PFSK-1 (cell line): ENCODE results near the gene NSG2.

Experiments used
- FOXP2 ChIP-seq: optimal IDR thresholded peaks from 2 replicates; pipeline ENCODE3; 2011; ENCODE audit warnings: borderline replicate concordance, control low read depth, inconsistent platforms; ENCODE audit not compliant: insufficient read depth; ENCODE audit errors: extremely low read length, extremely low read depth
- POLR2AphosphoS5 ChIP-seq: IDR thresholded peaks from 2 replicates; pipeline ENCODE4 v1.6.1; 2012; ENCODE audit warnings: low read depth, mild to moderate bottlenecking, control low read depth, low read length, moderate library complexity
- REST ChIP-seq, 2 experiments: IDR thresholded peaks; 2 replicates each; pipeline versions ENCODE4 v1.6.1 to v1.8.0; 2011 to 2012; ENCODE audit warnings: low read depth in 2 of 2, low read length in 2 of 2, control low read depth in 1 of 2, inconsistent platforms in 1 of 2, mild to moderate bottlenecking in 1 of 2, moderate library complexity in 1 of 2; ENCODE audit not compliant: insufficient read depth in 1 of 2
- SIN3A ChIP-seq: IDR thresholded peaks from 2 replicates; pipeline ENCODE4 v1.6.1; 2012; ENCODE audit warnings: mild to moderate bottlenecking, low read length, moderate library complexity, borderline replicate concordance; ENCODE audit not compliant: insufficient read depth
- TAF1 ChIP-seq: IDR thresholded peaks from 2 replicates; pipeline ENCODE4 v1.6.1; 2012; ENCODE audit warnings: low read length, control low read depth, borderline replicate concordance; ENCODE audit not compliant: insufficient read depth

NSG2 gene

GRCh38 chr5:174140452-174141020 is 95.0 kb downstream of the NSG2 start:
- no peak for TF ChIP-seq FOXP2
- TF ChIP-seq SIN3A: no peak
- no peak for TF ChIP-seq TAF1

- TF ChIP-seq REST (IDR thresholded peaks at IDR 0.05; ENCODE audit: insufficient read depth in 1 of 2, low read depth in 2 of 2, low read length in 2 of 2): no peak
- TF ChIP-seq FOXP2: no peak
- TF ChIP-seq SIN3A: no peak
- TF ChIP-seq TAF1: no peak
- no peak for TF ChIP-seq POLR2AphosphoS5
These were observed 95.9 kb downstream of the NSG2 start for GRCh38 chr5:174141398-174141797.

GRCh38 chr5:174145091-174145490 is 99.6 kb downstream of the NSG2 start:
- TF ChIP-seq FOXP2 (no peak), POLR2AphosphoS5 (no peak), SIN3A (no peak)

GRCh38 chr5:174145821-174146220 is 100.3 kb downstream of the NSG2 start:
- no peak for TF ChIP-seq POLR2AphosphoS5
- TF ChIP-seq REST (IDR thresholded peaks at IDR 0.05; ENCODE audit: insufficient read depth in 1 of 2, low read depth in 2 of 2, low read length in 2 of 2): no peak
- no peak for TF ChIP-seq FOXP2
- no peak for TF ChIP-seq SIN3A
- TF ChIP-seq TAF1: no peak

- TF ChIP-seq POLR2AphosphoS5 (no peak), REST (IDR thresholded peaks at IDR 0.05; ENCODE audit: insufficient read depth in 1 of 2, low read depth in 2 of 2, low read length in 2 of 2) (no peak), TAF1 (no peak), FOXP2 (no peak), SIN3A (no peak)
These were observed 101.0 kb downstream of the NSG2 start for GRCh38 chr5:174146556-174146955.

- TF ChIP-seq SIN3A: no peak
- TF ChIP-seq REST (IDR thresholded peaks at IDR 0.05; ENCODE audit: insufficient read depth in 1 of 2, low read depth in 2 of 2, low read length in 2 of 2): no peak
- TF ChIP-seq FOXP2: no peak
- TF ChIP-seq TAF1: no peak
- no peak for TF ChIP-seq POLR2AphosphoS5
These were observed 102.0 kb downstream of the NSG2 start for GRCh38 chr5:174147551-174147950.
